H1 (cell line): ENCODE results near the gene CPEB3. TPM values are rescaled to one million over a fixed set of nuclear protein-coding genes. Genes with fewer than 3 reads are reported as not detected.

ENCODE experiments used
- CTCF ChIA-PET: fragments of 300-600 bp; sonication (Branson Sonifier 250); formaldehyde crosslinking; loops from one replicate; lab custom pipeline; 2021; ENCODE audit not compliant: partially characterized antibody; lab: Charles Lee
- POLR2A ChIA-PET: fragments of 300-600 bp; sonication (Branson Sonifier 250); formaldehyde crosslinking; loops from one replicate; lab custom pipeline; 2021; ENCODE audit warnings: inconsistent platforms; ENCODE audit not compliant: partially characterized antibody; lab: Charles Lee
- DNase-seq, 2 experiments: peaks; one replicate each; pipeline versions ENCODE4 v3.0.0 to v3.0.0-alpha.2; 2010 to 2022; ENCODE audit warnings: low spot score in 2 of 2, low read depth in 1 of 2, mixed read lengths in 1 of 2
- FAIRE-seq: peaks from 2 replicates; lab custom pipeline; 2011; peaks lifted over from hg19 to GRCh38; lab: Jason Lieb, UNC
- H2AFZ ChIP-seq: 2 replicates; pipeline ENCODE4 v1.8.1; 2012; ENCODE audit warnings: low read length, inconsistent platforms
- H2AK5ac ChIP-seq: 2 replicates; pipeline ENCODE4 v1.6.1; 2013; ENCODE audit warnings: low read depth, low read length
- H2BK120ac ChIP-seq: replicated peaks from 2 replicates; pipeline ENCODE3; 2013; ENCODE audit warnings: low read depth, low read length, inconsistent platforms
- H2BK12ac ChIP-seq: 2 replicates; pipeline ENCODE4 v1.6.1; 2013; ENCODE audit warnings: low read depth, low read length
- H2BK15ac ChIP-seq: 2 replicates; pipeline ENCODE4 v1.6.1; 2013; ENCODE audit warnings: low read length
- H2BK20ac ChIP-seq: 2 replicates; pipeline ENCODE4 v1.6.1; 2013; ENCODE audit warnings: low read length
- H2BK5ac ChIP-seq: 2 replicates; pipeline ENCODE4 v1.6.1; 2013; ENCODE audit warnings: low read depth, low read length
- H3K14ac ChIP-seq: 2 replicates; pipeline ENCODE4 v1.6.1; 2013; ENCODE audit warnings: inconsistent platforms; ENCODE audit not compliant: insufficient read length
- H3K18ac ChIP-seq: 2 replicates; pipeline ENCODE4 v1.6.1; 2013; ENCODE audit warnings: low read length; ENCODE audit errors: extremely low read depth
- H3K23ac ChIP-seq: 2 replicates; pipeline ENCODE4 v1.6.1; 2013; ENCODE audit warnings: inconsistent platforms; ENCODE audit not compliant: insufficient read length
- H3K23me2 ChIP-seq: 2 replicates; pipeline ENCODE4 v1.6.1; 2013; ENCODE audit warnings: low read depth, low read length
- H3K27ac ChIP-seq: 2 replicates; pipeline ENCODE4 v1.6.1; 2011; ENCODE audit warnings: low read depth, low read length, inconsistent platforms
- H3K27me3 ChIP-seq, 4 experiments: replicated peaks in 1 of 4; 1 replicate in 1 of 4; 2 replicates in 3 of 4; pipeline versions ENCODE4 v1.6.1 to v1.8.1; 2011 to 2013; ENCODE audit warnings: low read length in 3 of 4, mild to moderate bottlenecking in 3 of 4, inconsistent platforms in 2 of 4, mixed read lengths in 2 of 4, moderate library complexity in 1 of 4; ENCODE audit not compliant: control insufficient read depth in 3 of 4, insufficient read depth in 3 of 4; ENCODE audit errors: extremely low read depth in 1 of 4
- H3K36me3 ChIP-seq, 4 experiments: 2 replicates each; pipeline versions ENCODE4 v1.6.1 to v1.8.1; 2011 to 2013; ENCODE audit warnings: mild to moderate bottlenecking in 4 of 4, low read length in 3 of 4, moderate library complexity in 2 of 4, control low read depth in 1 of 4, inconsistent platforms in 1 of 4; ENCODE audit not compliant: insufficient read depth in 4 of 4, control insufficient read depth in 2 of 4
- H3K4ac ChIP-seq: replicated peaks from 2 replicates; pipeline ENCODE3; 2013; ENCODE audit warnings: low read length, low read depth, mixed read lengths, inconsistent platforms; ENCODE audit not compliant: insufficient read length
- H3K4me1 ChIP-seq, 4 experiments: replicated peaks in 1 of 4; 1 replicate in 1 of 4; 2 replicates in 3 of 4; pipeline versions ENCODE4 v1.6.1 to v1.8.1; 2011 to 2013; ENCODE audit warnings: low read length in 3 of 4, inconsistent platforms in 2 of 4, mixed read lengths in 1 of 4; ENCODE audit not compliant: insufficient read depth in 4 of 4, control insufficient read depth in 3 of 4
- H3K4me2 ChIP-seq, 2 experiments: 2 replicates each; pipeline versions ENCODE4 v1.6.1 to v1.8.1; 2011 to 2013; ENCODE audit warnings: low read depth in 2 of 2, low read length in 2 of 2, control low read depth in 1 of 2, inconsistent platforms in 1 of 2, mild to moderate bottlenecking in 1 of 2; ENCODE audit not compliant: insufficient read depth in 1 of 2
- H3K4me3 ChIP-seq, 4 experiments: fragments of 200-600, 300-600 bp in 1 of 4; sonication (generic), shearing (Covaris generic), sonication (Bioruptor Twin) in 1 of 4; 2 replicates each; pipeline versions ENCODE4 v1.5.1 to v1.8.1; 2011 to 2016; ENCODE audit warnings: low read length in 4 of 4, low read depth in 3 of 4, control low read depth in 2 of 4, inconsistent platforms in 2 of 4, mild to moderate bottlenecking in 2 of 4, mixed read lengths in 1 of 4, moderate library complexity in 1 of 4; ENCODE audit not compliant: insufficient read depth in 2 of 4; ENCODE audit errors: extremely low read depth in 1 of 4
- H3K56ac ChIP-seq: replicated peaks from 2 replicates; pipeline ENCODE3; 2013; ENCODE audit warnings: low read depth, mild to moderate bottlenecking, mixed read lengths, low read length, inconsistent platforms; ENCODE audit not compliant: insufficient read length
- H3K79me1 ChIP-seq: 2 replicates; pipeline ENCODE4 v1.6.1; 2013; ENCODE audit warnings: low read depth, low read length, control low read depth
- H3K79me2 ChIP-seq, 2 experiments: 2 replicates each; pipeline versions ENCODE4 v1.6.1 to v1.8.1; 2012 to 2013; ENCODE audit warnings: low read length in 2 of 2, mild to moderate bottlenecking in 2 of 2, inconsistent platforms in 1 of 2; ENCODE audit not compliant: insufficient read depth in 2 of 2, control insufficient read depth in 1 of 2
- H3K9ac ChIP-seq, 4 experiments: replicated peaks in 1 of 4; 1 replicate in 1 of 4; 2 replicates in 3 of 4; pipeline versions ENCODE4 v1.6.1 to v1.8.1; 2011 to 2013; ENCODE audit warnings: low read depth in 3 of 4, low read length in 3 of 4, control low read depth in 2 of 4, mild to moderate bottlenecking in 2 of 4, moderate library complexity in 2 of 4, inconsistent platforms in 1 of 4; ENCODE audit errors: extremely low read depth in 1 of 4
- H3K9me3 ChIP-seq, 2 experiments: 2 replicates each; pipeline versions ENCODE4 v1.6.1 to v1.8.1; 2012 to 2013; ENCODE audit warnings: mild to moderate bottlenecking in 2 of 2, moderate library complexity in 2 of 2, control low read depth in 1 of 2, inconsistent platforms in 1 of 2, low read depth in 1 of 2, low read length in 1 of 2, mixed read lengths in 1 of 2; ENCODE audit not compliant: insufficient read depth in 2 of 2
- H4K20me1 ChIP-seq, 2 experiments: replicated peaks in 1 of 2; 2 replicates each; pipeline versions ENCODE3 to v1.8.1; 2011 to 2013; ENCODE audit warnings: inconsistent platforms in 2 of 2, low read length in 2 of 2, mild to moderate bottlenecking in 1 of 2; ENCODE audit not compliant: insufficient read depth in 2 of 2, control insufficient read depth in 1 of 2
- H4K5ac ChIP-seq: 2 replicates; pipeline ENCODE4 v1.6.1; 2013; ENCODE audit warnings: low read length, low read depth, mixed read lengths, inconsistent platforms; ENCODE audit not compliant: insufficient read length
- H4K8ac ChIP-seq: 2 replicates; pipeline ENCODE4 v1.8.0; 2013; ENCODE audit warnings: mild to moderate bottlenecking, moderate library complexity, low read length, inconsistent platforms; ENCODE audit not compliant: insufficient read depth; ENCODE audit errors: extremely low read depth
- H4K91ac ChIP-seq: replicated peaks from 2 replicates; pipeline ENCODE3; 2013; ENCODE audit warnings: low read length, mixed read lengths, inconsistent platforms; ENCODE audit not compliant: insufficient read length
- HDAC2 ChIP-seq, 2 experiments: fragments of 300-600 bp in 1 of 2; sonication (generic) in 1 of 2; IDR thresholded peaks; 2 replicates each; pipeline ENCODE4 v1.6.1; 2011 to 2012; ENCODE audit warnings: low read depth in 2 of 2, low read length in 2 of 2, mild to moderate bottlenecking in 2 of 2, moderate library complexity in 2 of 2, borderline replicate concordance in 1 of 2, inconsistent platforms in 1 of 2
- KDM5A ChIP-seq: fragments of 200-600 bp; IDR thresholded peaks from 2 replicates; pipeline ENCODE4 v1.7.1; 2012; ENCODE audit warnings: mild to moderate bottlenecking, low read length, inconsistent platforms, mixed read lengths
- POU5F1 ChIP-seq: IDR thresholded peaks from 2 replicates; pipeline ENCODE4 v1.6.1; 2011; ENCODE audit warnings: low read depth, mild to moderate bottlenecking, low read length, moderate library complexity
- SIX5 ChIP-seq: IDR thresholded peaks from 2 replicates; pipeline ENCODE4 v1.6.1; 2011; ENCODE audit warnings: mild to moderate bottlenecking, low read depth, low read length
- TAF1 ChIP-seq: IDR thresholded peaks from 2 replicates; pipeline ENCODE4 v1.6.1; 2011; ENCODE audit warnings: mild to moderate bottlenecking, low read depth, low read length
- TCF12 ChIP-seq: IDR thresholded peaks from 2 replicates; pipeline ENCODE4 v1.6.1; 2011; ENCODE audit warnings: low read depth, mild to moderate bottlenecking, low read length
- WGBS, 2 experiments: shearing (Covaris generic) in 1 of 2; methylation state at CpG; one replicate each; pipeline versions ENCODE4 v1.1.6 to v1.1.7; 2013 to 2015; ENCODE audit warnings: low lambda C conversion rate in 2 of 2, mixed read lengths in 2 of 2, inconsistent platforms in 1 of 2, low coverage in 1 of 2, missing lambda C conversion rate in 1 of 2; ENCODE audit not compliant: insufficient replicate concordance in 2 of 2, insufficient coverage in 1 of 2, insufficient read length in 1 of 2; ENCODE audit errors: extremely low coverage in 1 of 2, missing lambda C conversion rate in 1 of 2; 5-methylcytosine and 5-hydroxymethylcytosine counted together
- polyA plus RNA-seq, 7 experiments: library from polyadenylated mRNA; depleted of rRNA in 3 of 7; stranded (reverse) in 5 of 7; unstranded in 2 of 7; fragments of >200 nt in 5 of 7; fragments of 200-250 nt in 2 of 7; gene quantifications; 1 replicate in 5 of 7; 2 replicates in 1 of 7; 4 replicates in 1 of 7; pipeline versions ENCODE4 v1.2.1 to v1.2.3, GENCODE V29; 2011 to 2013; ENCODE audit warnings: missing spikeins in 2 of 7, mixed read lengths in 2 of 7
- total RNA-seq: library from RNA; stranded (reverse); fragmentation: NEBNext Ultra II Directional; extraction: Animal tissue kit (Norgen Biotek cat#: 25700); gene quantifications from 2 replicates; pipeline ENCODE4 v1.2.1, GENCODE V29; 2021

The CPEB3 gene
- total and polyA plus RNA-seq, 2 of the 8 experiments (the other 6 are each of a cell fraction or from before 2014, with no cell fraction given): 0.39 to 1.7 TPM

GRCh38 chr10:92094960-92095359, 195.9 kb downstream of the CPEB3 start:
- ChIA-PET CTCF (interaction anchor here (1.1 kb wide), 1 partner anchor 16 kb away, joined by 4 read pairs; no protein-coding TSS in a partner anchor), POLR2A (interaction anchor here (0.7 kb wide), 1 partner anchor 14 kb away, joined by 3 read pairs; no protein-coding TSS in a partner anchor)
- H3K23me2 ChIP-seq: no peaks in the 10 kb centered on the region
- FAIRE-seq: no peak
- H2BK5ac ChIP-seq: no peak overlapping the region
- no peak overlapping the region for H2BK120ac ChIP-seq
- no peak overlapping the region for H3K18ac ChIP-seq
- H3K79me2 ChIP-seq: no peaks in the 10 kb centered on the region
- TF ChIP-seq SIX5 (no peak), TCF12 (no peak), KDM5A (no peak), TAF1 (no peak), HDAC2 (IDR thresholded peaks at IDR 0.05; ENCODE audit: borderline replicate concordance in 1 of 2, low read depth in 2 of 2, low read length in 2 of 2) (no peak), POU5F1 (no peak)
- H3K4ac ChIP-seq: no peak overlapping the region
- H4K8ac ChIP-seq: no peak overlapping the region
- H3K23ac ChIP-seq: no peak overlapping the region
- H3K9me3 ChIP-seq: no peaks in the 10 kb centered on the region
- H3K4me3 ChIP-seq: no peak overlapping the region
- no peak overlapping the region for H3K14ac ChIP-seq
- H3K36me3 ChIP-seq: no peaks in the 10 kb centered on the region
- H3K9ac ChIP-seq: no peak overlapping the region
- H3K79me1 ChIP-seq: no peaks in the 10 kb centered on the region
- H3K4me2 ChIP-seq: no peak overlapping the region
- WGBS, 2 experiments: 79% methylated on average over 2 of the region's 2 CpGs; no CpG with 5 or more reads in 1 of the 2 experiments
- H3K27ac ChIP-seq: no peak overlapping the region
- no peak overlapping the region for H2BK20ac ChIP-seq
- DNase-seq: no peak
- H3K4me1 ChIP-seq: peaks cover 0 to 2% (median 0%) of the 10 kb centered on the region in 4 experiments; a peak in 1 of 7 replicates
- no peak overlapping the region for H4K5ac ChIP-seq
- H2BK15ac ChIP-seq: no peak overlapping the region
- no peak overlapping the region for H3K56ac ChIP-seq
- H2AFZ ChIP-seq: no peak overlapping the region
- H4K91ac ChIP-seq: no peak overlapping the region
- no peaks in the 10 kb centered on the region for H3K27me3 ChIP-seq
- no peak overlapping the region for H2BK12ac ChIP-seq
- no peak overlapping the region for H2AK5ac ChIP-seq
- no peaks in the 10 kb centered on the region for H4K20me1 ChIP-seq
